ENCODE measurements around the gene GALM.
"Not testable (repeated sequence)": the region's sequence is repeated elsewhere in the genome, so short reads cannot be mapped to it uniquely, and the experiment has no call there.

GALM gene
- 109 to 388 (median 240) reads per million in 17 experiments for total RNA-seq

GRCh38 chr2:38665854-38666555, at the start of gene GALM:
TSS of gene GALM (plus strand) at chr2:38666114. CDS start at chr2:38666162, 48 bp downstream.
- DNase-seq: peak; percentile 87 to 94 (median 91)

DNA sequence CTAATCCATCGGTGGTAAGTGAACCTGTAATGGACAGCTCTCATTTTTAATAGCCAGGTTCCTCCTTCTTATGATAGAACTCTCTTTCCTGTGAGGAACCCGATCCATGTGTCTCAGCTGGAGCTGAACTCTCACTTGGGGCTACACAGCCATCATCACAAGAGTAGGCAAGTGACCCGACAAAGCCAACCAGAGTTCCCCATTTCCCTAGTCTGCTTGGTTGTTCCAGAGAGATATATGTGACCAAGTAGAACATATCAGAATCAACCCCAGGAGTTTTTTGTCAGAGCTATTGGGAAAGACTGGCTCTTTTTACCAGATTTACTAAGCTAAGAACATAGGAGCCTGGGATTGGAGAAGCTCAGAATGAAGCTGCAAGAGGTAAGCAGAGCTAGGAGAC, 48.6 kb upstream of the GALM start:
- peak; percentile 48 to 72 (median 71) for DNase-seq

DNA sequence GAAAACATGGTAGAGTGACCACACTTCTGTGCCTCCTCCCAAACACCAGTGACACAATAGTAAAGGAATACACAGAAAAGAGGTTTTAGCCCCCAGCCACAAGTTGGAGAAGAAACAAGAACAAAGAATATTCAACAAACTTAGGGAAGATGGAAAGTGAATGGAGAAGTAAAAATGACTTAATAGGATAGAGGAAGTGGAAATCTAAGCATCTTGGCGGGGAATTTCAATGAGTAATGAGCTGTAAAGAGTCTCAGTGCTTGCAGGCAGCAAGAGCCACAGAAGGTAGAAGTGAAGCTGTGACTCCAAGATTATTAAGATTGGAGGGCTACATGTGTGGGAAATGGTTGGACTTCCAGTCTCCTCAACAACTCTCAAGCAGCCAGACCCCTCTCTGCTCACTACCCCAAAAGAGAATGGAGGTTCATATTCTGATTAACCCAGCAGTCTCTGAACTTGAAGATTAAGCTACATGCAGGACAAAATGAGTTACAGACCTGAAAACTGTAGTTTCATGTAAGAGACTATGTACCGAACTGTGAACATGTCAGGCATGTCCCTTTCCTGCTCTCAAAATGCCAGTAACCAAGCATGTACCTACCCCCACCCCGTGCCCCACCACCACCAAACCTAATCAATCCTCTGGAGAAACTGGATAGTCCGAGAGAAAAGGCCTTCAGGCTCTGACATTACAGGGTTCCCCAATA, 46.3 kb upstream of the GALM start:
- peak; percentile 72 to 96 (median 88) for DNase-seq

DNA sequence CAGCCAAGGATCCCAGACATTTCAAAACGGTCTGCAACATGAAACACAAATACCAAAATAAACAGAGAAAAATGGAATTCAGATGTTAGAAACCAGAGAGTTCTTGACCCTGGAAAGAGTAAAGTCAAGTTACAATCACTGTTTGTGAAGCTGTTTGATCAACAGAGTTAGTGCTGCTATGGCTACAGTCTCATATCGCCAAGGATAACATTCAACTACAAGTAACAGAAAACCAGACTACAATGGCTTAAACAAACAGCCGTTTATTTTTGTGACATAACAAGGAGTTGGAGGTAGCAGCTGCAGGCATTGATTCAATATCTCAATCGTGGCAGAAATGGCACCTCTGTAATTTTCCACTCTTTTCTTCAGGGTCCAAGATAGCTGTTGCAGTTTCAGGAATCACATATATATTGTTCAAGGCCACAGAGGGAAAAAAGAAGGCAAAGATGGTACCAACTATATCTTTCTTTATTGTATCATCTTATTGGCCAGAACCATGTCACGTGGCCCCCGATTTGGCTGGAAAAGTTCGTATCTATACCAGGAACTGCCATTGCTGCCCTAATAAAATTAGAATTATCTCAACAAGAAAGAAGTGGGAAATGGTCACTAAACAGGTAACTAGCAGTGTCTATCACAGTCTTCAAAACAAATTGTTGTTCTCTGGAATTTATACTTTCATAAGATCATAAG, 45.5 kb upstream of the GALM start:
- DNase-seq: peak in 1 of 4 experiments; percentile 23

DNA sequence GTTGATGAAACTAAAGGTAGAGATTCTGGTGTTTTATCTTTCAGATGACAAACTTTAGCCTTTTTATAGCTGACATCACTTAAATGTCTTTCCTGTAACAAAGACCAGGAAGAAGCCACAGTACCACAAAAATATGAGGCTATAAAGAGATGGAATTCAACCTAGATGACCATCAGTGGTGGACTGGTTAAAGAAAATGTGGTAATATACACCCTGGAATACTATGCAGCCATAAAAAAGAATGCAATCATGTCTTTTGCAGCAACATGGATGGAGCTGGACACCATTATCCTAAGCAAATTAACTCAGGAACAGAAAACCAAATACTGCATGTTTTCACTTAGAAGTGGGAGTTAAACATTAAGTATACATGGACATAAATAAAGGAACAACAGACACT, 44.9 kb upstream of the GALM start:
- DNase-seq: no peak

- peak; percentile 71 to 92 (median 80) for DNase-seq
These were observed 43.7 kb upstream of the GALM start for GRCh38 chr2:38622210-38622609.

DNA sequence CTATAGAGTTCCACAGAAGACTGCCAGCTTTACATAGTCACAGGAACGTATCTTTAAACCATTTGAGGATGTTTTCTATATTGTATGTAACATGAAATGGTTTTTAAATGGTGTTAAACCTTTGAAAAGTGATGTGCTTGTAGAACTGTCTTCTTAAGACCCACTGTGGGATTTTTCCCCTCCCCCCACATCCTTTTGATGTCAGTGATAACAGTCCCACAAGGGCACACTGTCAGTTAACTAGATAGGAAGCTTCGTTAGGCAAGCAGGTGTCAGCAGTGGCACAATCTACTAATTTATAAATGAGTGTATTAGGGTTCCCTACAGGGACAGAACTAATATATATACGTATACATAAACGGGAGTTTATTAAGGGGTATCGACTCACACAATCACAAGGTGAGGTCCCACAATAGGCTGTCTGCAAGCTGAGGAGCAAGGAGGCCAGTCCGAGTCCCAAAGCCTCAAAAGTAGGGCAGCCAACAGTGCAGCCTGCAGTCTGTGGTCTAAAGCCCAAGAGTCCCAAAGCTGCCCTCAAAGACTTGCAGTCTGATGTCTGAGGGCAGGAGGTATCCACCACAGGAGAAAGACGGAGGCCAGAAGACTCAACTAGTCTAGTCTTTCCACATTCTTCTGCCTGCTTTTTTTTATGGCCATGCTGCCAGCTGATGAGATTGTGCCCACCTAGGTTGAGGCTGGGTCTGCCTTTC, 39.4 kb upstream of the GALM start:
- no peak for DNase-seq

DNA sequence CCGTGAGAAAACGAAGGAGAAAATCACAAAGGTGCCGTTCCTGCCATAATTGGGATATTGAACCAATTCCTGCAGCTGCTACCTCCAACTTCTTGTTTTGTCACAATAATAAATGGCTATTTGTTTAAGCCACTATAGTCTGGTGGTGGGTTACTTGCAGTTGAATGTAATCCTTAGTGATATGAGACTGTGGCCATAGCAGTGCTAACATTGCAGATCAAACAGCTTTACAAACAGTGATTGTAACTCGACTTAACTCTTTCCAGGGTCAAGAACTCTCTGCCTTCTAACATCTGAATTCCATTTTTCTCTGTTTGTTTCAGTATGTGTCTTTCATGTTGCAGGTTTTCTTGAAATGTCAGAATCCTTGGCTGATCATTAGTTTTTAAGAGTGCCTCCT, 38.5 kb upstream of the GALM start:
- no peak for DNase-seq

GRCh38 chr2:38629684-38630083, 36.2 kb upstream of the GALM start:
- no peak for DNase-seq

- DNase-seq: no peak
These were observed 33.9 kb upstream of the GALM start for GRCh38 chr2:38631976-38632375.

- DNase-seq: no peak
These were observed 32.9 kb upstream of the GALM start for GRCh38 chr2:38632980-38633379.

DNA sequence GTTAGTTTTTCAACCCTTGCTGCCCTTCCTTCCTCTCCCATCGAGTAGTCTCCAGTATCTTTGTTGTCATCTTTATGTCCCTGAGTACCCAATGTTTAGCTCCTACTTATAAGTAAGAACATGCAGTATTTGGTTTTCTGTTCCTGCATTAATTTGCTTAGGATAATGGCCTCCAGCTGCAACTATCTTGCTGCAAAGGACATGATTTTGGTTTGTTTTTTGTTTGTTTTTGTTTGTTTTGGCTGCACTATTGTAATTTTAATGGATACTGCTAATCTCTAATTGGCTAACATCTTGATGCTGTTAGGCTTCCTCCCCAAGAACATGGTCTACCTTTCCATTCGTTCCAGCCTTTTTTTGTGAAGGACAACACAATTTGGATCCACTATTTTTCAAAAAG, 32.0 kb upstream of the GALM start:
- no peak for DNase-seq

DNA sequence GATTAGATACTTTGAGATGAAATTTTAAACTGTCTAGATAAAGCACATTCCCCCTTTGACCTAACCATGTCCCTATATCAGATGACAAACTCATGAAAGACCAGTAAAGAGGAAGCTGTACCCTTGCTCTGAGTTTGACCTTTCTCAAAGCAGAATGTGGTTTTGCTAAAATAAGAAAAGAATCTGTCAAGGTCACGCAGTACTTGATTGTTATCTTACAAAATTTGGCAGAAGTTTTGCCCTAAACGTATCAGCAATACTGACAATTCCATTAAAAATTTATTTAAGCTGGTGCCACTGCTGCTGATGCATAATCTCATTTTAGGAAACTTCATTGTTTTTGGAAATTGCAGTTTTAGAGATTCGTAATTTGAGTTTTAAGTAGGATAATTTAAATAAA, 31.2 kb upstream of the GALM start:
- peak; percentile 55 to 86 (median 74) for DNase-seq

DNA sequence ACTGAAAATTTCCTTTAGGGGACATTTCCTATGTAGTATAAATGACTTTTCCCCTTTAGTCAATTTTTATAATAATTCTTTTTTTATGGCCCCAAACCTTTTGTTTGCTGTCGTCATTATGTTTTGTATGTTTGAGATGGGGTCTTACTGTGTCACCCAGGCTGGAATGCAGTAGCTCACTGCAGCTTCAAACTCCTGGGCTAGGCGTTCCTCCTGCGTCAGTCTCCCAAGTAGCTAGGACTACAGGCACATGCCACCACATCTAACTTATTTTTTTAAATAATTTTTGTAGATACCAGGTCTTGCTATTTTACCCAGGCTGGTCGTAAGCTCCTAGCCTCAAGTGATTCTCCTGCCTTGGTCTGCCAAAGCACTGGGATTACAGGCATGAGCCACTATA, 30.8 kb upstream of the GALM start:
- no peak for DNase-seq

DNA sequence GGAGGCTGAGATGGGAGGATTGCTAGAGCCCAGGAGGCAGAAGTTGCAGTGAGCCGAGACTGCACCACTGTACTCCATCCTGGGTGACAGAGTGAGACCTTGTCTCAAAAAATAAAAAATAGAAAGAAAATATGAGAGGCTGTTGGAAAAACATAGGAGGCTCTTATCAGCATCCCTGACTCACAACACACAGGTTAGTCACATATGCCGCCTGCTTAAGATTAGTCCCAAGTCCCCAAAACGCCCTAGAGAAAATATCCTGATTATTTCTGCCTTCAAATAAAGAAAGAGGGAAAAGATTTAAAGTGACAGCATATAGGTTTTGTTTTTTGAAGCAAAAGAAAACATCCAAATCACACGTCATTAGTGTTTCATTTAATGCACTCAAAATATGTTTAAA, 29.8 kb upstream of the GALM start:
- no peak for DNase-seq

DNA sequence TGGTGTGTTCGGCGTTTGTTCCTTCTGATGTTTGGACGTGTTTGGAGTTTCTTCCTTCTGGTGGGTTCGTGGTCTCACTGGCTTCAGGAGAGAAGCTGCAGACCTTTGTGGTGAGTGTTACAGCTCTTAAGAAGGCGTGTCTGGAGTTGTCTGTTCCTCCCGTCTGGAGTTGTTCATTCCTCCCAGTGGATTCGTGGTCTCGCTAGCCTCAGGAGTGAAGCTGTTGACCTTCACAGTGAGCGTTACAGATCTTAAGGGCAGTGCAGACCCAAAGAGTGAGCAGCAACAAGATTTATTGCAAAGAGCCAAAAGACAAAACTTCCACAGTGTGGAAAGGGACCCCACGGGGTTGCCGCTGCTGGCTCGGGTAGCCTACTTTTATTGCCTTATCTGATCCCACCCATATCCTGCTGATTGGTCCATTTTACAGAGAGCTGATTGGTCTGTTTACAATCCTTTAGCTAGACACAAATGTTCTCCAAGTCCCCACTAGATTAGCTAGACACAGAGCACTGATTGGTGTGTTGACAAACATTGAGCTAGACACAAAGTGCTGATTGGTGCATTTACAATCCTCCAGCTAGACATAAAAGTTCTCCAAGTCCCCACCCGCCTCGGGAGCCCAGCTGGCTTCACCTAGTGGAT, 23.4 kb upstream of the GALM start:
- not testable (repeated sequence) for DNase-seq

- DNase-seq: no peak
These were observed 22.8 kb upstream of the GALM start for GRCh38 chr2:38643021-38643671.

GRCh38 chr2:38643683-38644511, 22.0 kb upstream of the GALM start:
- not testable (repeated sequence) for DNase-seq

GRCh38 chr2:38648107-38648761, 17.7 kb upstream of the GALM start:
- peak; percentile 36 to 56 (median 49) for DNase-seq

- DNase-seq: no peak
These were observed 16.7 kb upstream of the GALM start for GRCh38 chr2:38649176-38649728.
